ENCODE measurements around the gene SYNE2. TPM values are rescaled to one million over a fixed set of nuclear protein-coding genes. Genes with fewer than 3 reads are reported as not detected.

The SYNE2 gene
- total and polyA plus RNA-seq, 2 of the 8 experiments (the other 6 are each of a cell fraction or from before 2014, with no cell fraction given) = 32.6 to 46.1 TPM

DNA sequence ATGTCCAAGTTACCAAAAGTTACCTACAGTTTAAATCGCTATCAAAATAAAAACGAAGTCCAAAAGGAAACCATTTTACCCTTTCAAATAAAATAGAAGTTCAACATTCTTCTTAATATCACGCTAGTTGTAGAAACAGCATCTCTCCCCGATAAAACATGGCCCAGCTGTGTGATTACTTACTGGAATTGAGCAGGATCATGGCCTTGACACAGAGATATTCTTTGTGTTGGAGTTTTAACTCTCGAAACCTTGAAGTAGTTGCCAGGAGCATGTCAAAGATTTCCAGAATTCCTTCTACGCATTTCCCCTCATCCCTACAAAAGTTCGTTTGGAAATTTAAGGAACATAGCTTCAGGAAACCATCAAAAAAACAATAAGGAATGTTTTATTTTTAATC, 396.6 kb downstream of the SYNE2 start:
- Histone ChIP-seq H4K91ac (replicated peaks; ENCODE audit: insufficient read length, low read length) (no peak overlapping the region), H3K4me1 (replicated peaks in 1 of 4; ENCODE audit: control insufficient read depth in 3 of 4, insufficient read depth in 4 of 4, low read length in 3 of 4) (no peaks in the 10 kb centered on the region), H2AK5ac (ENCODE audit: low read depth, low read length) (no peak overlapping the region), H2BK12ac (ENCODE audit: low read depth, low read length) (no peak overlapping the region), H3K9me3 (ENCODE audit: insufficient read depth in 2 of 2, low read depth in 1 of 2, low read length in 1 of 2) (no peaks in the 10 kb centered on the region), H3K79me2 (ENCODE audit: control insufficient read depth in 1 of 2, insufficient read depth in 2 of 2, low read length in 2 of 2) (no peaks in the 10 kb centered on the region), H3K18ac (ENCODE audit: extremely low read depth, low read length) (no peak overlapping the region), H3K23ac (ENCODE audit: insufficient read length) (no peak overlapping the region), H2BK15ac (ENCODE audit: low read length) (no peak overlapping the region), H4K8ac (ENCODE audit: extremely low read depth, insufficient read depth, low read length) (no peak overlapping the region), H4K5ac (ENCODE audit: insufficient read length, low read depth, low read length) (no peak overlapping the region), H4K20me1 (replicated peaks in 1 of 2; ENCODE audit: control insufficient read depth in 1 of 2, insufficient read depth in 2 of 2, low read length in 2 of 2) (no peaks in the 10 kb centered on the region), H2AFZ (ENCODE audit: low read length) (no peak overlapping the region), H3K56ac (replicated peaks; ENCODE audit: insufficient read length, low read depth, low read length) (no peak overlapping the region), H3K23me2 (ENCODE audit: low read depth, low read length) (no peaks in the 10 kb centered on the region), H3K79me1 (ENCODE audit: low read depth, low read length) (no peaks in the 10 kb centered on the region), H3K4me2 (ENCODE audit: insufficient read depth in 1 of 2, low read depth in 2 of 2, low read length in 2 of 2) (no peak overlapping the region), H3K27ac (ENCODE audit: low read depth, low read length) (no peak overlapping the region), H3K14ac (ENCODE audit: insufficient read length) (no peak overlapping the region), H3K36me3 (ENCODE audit: control insufficient read depth in 2 of 4, insufficient read depth in 4 of 4, low read length in 3 of 4) (no peaks in the 10 kb centered on the region), H3K9ac (replicated peaks in 1 of 4; ENCODE audit: extremely low read depth in 1 of 4, low read depth in 3 of 4, low read length in 3 of 4) (no peak overlapping the region), H3K27me3 (replicated peaks in 1 of 4; ENCODE audit: control insufficient read depth in 3 of 4, extremely low read depth in 1 of 4, insufficient read depth in 3 of 4, low read length in 3 of 4) (no peaks in the 10 kb centered on the region; a peak in 1 of 7 replicates), H3K4me3 (ENCODE audit: extremely low read depth in 1 of 4, insufficient read depth in 2 of 4, low read depth in 3 of 4, low read length in 4 of 4) (no peak overlapping the region), H2BK20ac (ENCODE audit: low read length) (no peak overlapping the region), H3K4ac (replicated peaks; ENCODE audit: insufficient read length, low read depth, low read length) (no peak overlapping the region), H2BK5ac (ENCODE audit: low read depth, low read length) (no peak overlapping the region), H2BK120ac (replicated peaks; ENCODE audit: low read depth, low read length) (no peak overlapping the region)
- POLR2A ChIA-PET (ENCODE audit: partially characterized antibody) = no interaction called here
- CTCF ChIA-PET (ENCODE audit: partially characterized antibody) = interaction anchor here (1.3 kb wide), 1 partner anchor 36 kb away, joined by 3 read pairs; no protein-coding TSS in a partner anchor
- TF ChIP-seq SIRT6 (IDR thresholded peaks at IDR 0.05; ENCODE audit: low read length) = no peak
- no peak for TF ChIP-seq RNF2 (IDR thresholded peaks at IDR 0.05; ENCODE audit: borderline replicate concordance, low read depth, low read length, missing control alignments, poor library complexity, severe bottlenecking)
- no peak for TF ChIP-seq KDM1A (IDR thresholded peaks at IDR 0.05; ENCODE audit: borderline replicate concordance, low read length)
- no peak for TF ChIP-seq CHD1 (IDR thresholded peaks at IDR 0.05; ENCODE audit: low read depth, low read length)
- TF ChIP-seq, protein P1, sequence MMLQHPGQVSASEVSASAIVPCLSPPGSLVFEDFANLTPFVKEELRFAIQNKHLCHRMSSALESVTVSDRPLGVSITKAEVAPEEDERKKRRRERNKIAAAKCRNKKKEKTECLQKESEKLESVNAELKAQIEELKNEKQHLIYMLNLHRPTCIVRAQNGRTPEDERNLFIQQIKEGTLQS (IDR thresholded peaks at IDR 0.05; ENCODE audit: insufficient read depth, low read depth, low read length) = no peak
- TF ChIP-seq KDM5A (IDR thresholded peaks at IDR 0.05; ENCODE audit: low read length) = no peak
- DNase-seq (ENCODE audit: low read depth in 1 of 2, low spot score in 2 of 2) (no peak), FAIRE-seq (no peak)
- 95% methylated on average over 7 of the region's 7 CpGs; no CpG with 5 or more reads in 1 of the 2 experiments for WGBS, 2 experiments (ENCODE audit: extremely low coverage in 1 of 2, insufficient coverage in 1 of 2, insufficient read length in 1 of 2, insufficient replicate concordance in 2 of 2, low coverage in 1 of 2, low lambda C conversion rate in 2 of 2, missing lambda C conversion rate in 1 of 2)

Data from H1 (cell line).